K562 (cell line): Measurements from ENCODE around the gene RHBDD1. TPM values are rescaled to one million over a fixed set of nuclear protein-coding genes. Genes with fewer than 3 reads are reported as not detected.

Experiments used
- ATAC-seq: fragments of 200-7000 bp; cut with Tn5 transposase; 3 replicates; pipeline ENCODE4 v1.9.1; 2020; ENCODE audit warnings: moderate library complexity
- BruUV-seq: library from RNA; stranded (reverse); fragments of 400-500 nt; replicated peaks from 2 replicates; lab custom pipeline; 2021; lab: Mats Ljungman, UMichigan
- CTCF ChIA-PET: fragments of 300-600 bp; formaldehyde crosslinking; extraction: SDS; loops from one replicate; lab custom pipeline; 2021; ENCODE audit warnings: low intra/inter-chr PET ratio; lab: Yijun Ruan, JAX
- POLR2A ChIA-PET: fragments of 300-600, 350-650 bp; sonication (Branson Sonifier 250); formaldehyde crosslinking; extraction: SDS; loops from one replicate; lab custom pipeline; 2021; ENCODE audit warnings: antibody characterized with exemption, inconsistent platforms; lab: Yijun Ruan, JAX
- DNase-seq, 4 experiments: peaks; one replicate each; pipeline versions ENCODE4 v3.0.0 to v3.0.0-alpha.2; 2011 to 2018; ENCODE audit warnings: low spot score in 3 of 4, mixed read lengths in 3 of 4; ENCODE audit errors: extremely low read depth in 1 of 4
- FAIRE-seq: peaks from 2 replicates; lab custom pipeline; 2011; peaks lifted over from hg19 to GRCh38; lab: Jason Lieb, UNC
- H2AFZ ChIP-seq: 2 replicates; pipeline ENCODE4 v1.6.0; 2011; ENCODE audit warnings: low read depth, low read length, control low read depth, inconsistent platforms
- H3K27ac ChIP-seq: fragments of 200-600 bp; 3 replicates; pipeline ENCODE4 v1.8.0; 2011; ENCODE audit warnings: low read depth, mild to moderate bottlenecking, control low read depth, inconsistent platforms, low read length, moderate library complexity, mixed read lengths; ENCODE audit errors: extremely low read depth
- H3K27me3 ChIP-seq, 2 experiments: fragments of 300-600 bp in 1 of 2; 2 replicates in 1 of 2; 3 replicates in 1 of 2; pipeline versions ENCODE4 v1.6.0 to v1.8.0; 2011; ENCODE audit warnings: inconsistent platforms in 2 of 2, low read length in 2 of 2, mild to moderate bottlenecking in 1 of 2, mixed read lengths in 1 of 2, moderate library complexity in 1 of 2; ENCODE audit not compliant: control insufficient read depth in 2 of 2, insufficient read depth in 2 of 2
- H3K36me3 ChIP-seq: fragments of 300-600 bp; 3 replicates; pipeline ENCODE4 v1.8.0; 2011; ENCODE audit warnings: mild to moderate bottlenecking, low read length, inconsistent platforms; ENCODE audit not compliant: control insufficient read depth, insufficient read depth
- H3K4me1 ChIP-seq, 2 experiments: fragments of 200-600 bp in 1 of 2; replicated peaks in 1 of 2; 2 replicates in 1 of 2; 3 replicates in 1 of 2; pipeline versions ENCODE4 v1.5.1 to v1.8.0; 2011; ENCODE audit warnings: inconsistent platforms in 2 of 2, low read length in 2 of 2, mild to moderate bottlenecking in 1 of 2, mixed read lengths in 1 of 2, moderate library complexity in 1 of 2; ENCODE audit not compliant: control insufficient read depth in 2 of 2, insufficient read depth in 2 of 2
- H3K4me2 ChIP-seq: 2 replicates; pipeline ENCODE4 v1.6.1; 2011; ENCODE audit warnings: low read length, control low read depth, inconsistent platforms, mixed read lengths; ENCODE audit not compliant: insufficient read depth
- H3K4me3 ChIP-seq: fragments of 200-600 bp; sonication (generic), shearing (Covaris generic); 2 replicates; pipeline ENCODE4 v1.5.1; 2016; ENCODE audit warnings: control low read depth, inconsistent platforms
- H3K79me2 ChIP-seq: fragments of 200-600 bp; 3 replicates; pipeline ENCODE4 v1.8.0; 2011; ENCODE audit warnings: low read length, inconsistent platforms; ENCODE audit not compliant: control insufficient read depth, insufficient read depth
- H3K9ac ChIP-seq, 2 experiments: 2 replicates each; pipeline versions ENCODE4 v1.6.0 to v1.6.1; 2011; ENCODE audit warnings: low read depth in 2 of 2, low read length in 2 of 2, control low read depth in 1 of 2, inconsistent platforms in 1 of 2, mild to moderate bottlenecking in 1 of 2, mixed read lengths in 1 of 2; ENCODE audit not compliant: insufficient read depth in 1 of 2
- H3K9me1 ChIP-seq: one replicate; pipeline ENCODE4 v1.6.0; 2011; ENCODE audit warnings: inconsistent platforms, mild to moderate bottlenecking, low read length, moderate library complexity; ENCODE audit not compliant: control insufficient read depth, insufficient read depth
- H3K9me3 ChIP-seq: replicated peaks from 2 replicates; pipeline ENCODE4 v1.5.1; 2011; ENCODE audit warnings: low read depth, low read length, inconsistent platforms; ENCODE audit not compliant: control insufficient read depth, insufficient read depth
- H4K20me1 ChIP-seq: replicated peaks from 2 replicates; pipeline ENCODE4 v1.6.1; 2011; ENCODE audit warnings: low read length, inconsistent platforms, mixed read lengths; ENCODE audit not compliant: control insufficient read depth, insufficient read depth
- ARID3B ChIP-seq: fragments of 250-450 bp; sonication (Bioruptor Pico); IDR thresholded peaks from 2 replicates; pipeline ENCODE4 v1.4.0; 2020; ENCODE audit warnings: borderline replicate concordance
- ATF4 ChIP-seq: fragments of 450-650 bp; formaldehyde crosslinking; IDR thresholded peaks from 2 replicates; pipeline ENCODE4 v1.4.0; 2022; ENCODE audit warnings: mild to moderate bottlenecking, moderate library complexity
- BRD9 ChIP-seq: fragments of 450-650 bp; IDR thresholded peaks from 2 replicates; pipeline ENCODE4 v1.6.1; 2018; ENCODE audit warnings: low read depth; ENCODE audit not compliant: partially characterized antibody
- C11orf30 ChIP-seq: fragments of 450-650 bp; IDR thresholded peaks from 2 replicates; pipeline ENCODE4 v1.6.1; 2016; ENCODE audit warnings: low read depth, mild to moderate bottlenecking
- CBFA2T3 ChIP-seq: fragments of 450-650 bp; IDR thresholded peaks from 2 replicates; pipeline ENCODE4 v1.6.1; 2017
- CREM ChIP-seq: IDR thresholded peaks from 2 replicates; pipeline ENCODE4 v1.6.1; 2014; ENCODE audit warnings: antibody characterized with exemption, low read depth
- CTCFL ChIP-seq: IDR thresholded peaks from 2 replicates; pipeline ENCODE4 v1.6.1; 2011; ENCODE audit warnings: borderline replicate concordance, low read depth, mild to moderate bottlenecking, moderate library complexity, low read length; ENCODE audit not compliant: insufficient read depth, poor library complexity, severe bottlenecking
- HCFC1 ChIP-seq: IDR thresholded peaks from 2 replicates; pipeline ENCODE4 v1.6.1; 2012; ENCODE audit warnings: low read depth, low read length, improper control_type of control experiment
- NCOR1 ChIP-seq: fragments of 450-650 bp; IDR thresholded peaks from 2 replicates; pipeline ENCODE4 v1.6.1; 2016; ENCODE audit warnings: mild to moderate bottlenecking, moderate library complexity
- RFX1 ChIP-seq: fragments of 450-650 bp; IDR thresholded peaks from 2 replicates; pipeline ENCODE4 v1.6.1; 2016; ENCODE audit warnings: mild to moderate bottlenecking, moderate library complexity
- SMAD2 ChIP-seq: fragments of 150-350 bp; IDR thresholded peaks from 2 replicates; pipeline ENCODE4 v1.6.1; 2014; ENCODE audit warnings: low read depth, mild to moderate bottlenecking, low read length
- WGBS: fragments of 100-300 bp; shearing (Covaris generic); methylation state at CpG from one replicate; pipeline ENCODE4 v1.1.6; 2016; ENCODE audit warnings: low coverage, mixed read lengths; ENCODE audit not compliant: insufficient coverage; ENCODE audit errors: missing lambda C conversion rate; 5-methylcytosine and 5-hydroxymethylcytosine counted together
- in situ Hi-C: fragments of 300-500 bp; cut with MboI; formaldehyde crosslinking; loops from 4 replicates; pipeline ENCODE4 v1.15.0; 2018; ENCODE audit warnings: inconsistent platforms, mixed read lengths
- intact Hi-C: fragments of 100-400 bp; cut with micrococcal nuclease; formaldehyde crosslinking; loops from 2 replicates; pipeline ENCODE4 v1.14.2; 2022
- polyA plus RNA-seq, 8 experiments: library from polyadenylated mRNA; depleted of rRNA in 4 of 8; stranded (reverse) in 5 of 8; unstranded in 3 of 8; fragments of >200 nt; fragmentation: Nextera tagmentation in 2 of 8; fragmentation: Illumina TruSeq in 1 of 8; extraction: Ambion mirVana in 2 of 8; extraction: Trizol in 1 of 8; gene quantifications; 2 replicates each; pipeline versions ENCODE4 v1.2.1 to v1.2.3, GENCODE V29; 2011 to 2014; ENCODE audit warnings: inconsistent platforms in 1 of 8, missing spikeins in 1 of 8
- total RNA-seq, 7 experiments: library from RNA; depleted of rRNA in 6 of 7; stranded (reverse); fragments of >200 nt in 6 of 7; fragmentation: Illumina TruSeq in 2 of 7; extraction: Trizol in 2 of 7; gene quantifications; 2 replicates each; pipeline versions ENCODE4 v1.2.1 to v1.2.3, GENCODE V29; 2011 to 2021; ENCODE audit warnings: low replicate concordance in 1 of 7

Gene RHBDD1
- total and polyA plus RNA-seq, 9 of the 15 experiments (the other 6 are each of a cell fraction or from before 2014, with no cell fraction given) = 4.8 to 34.8 (median 15.6) TPM

- no peaks in the 10 kb centered on the region for H3K9me1 ChIP-seq
- peaks cover 6% of the 10 kb centered on the region; the same call in 2 of the 3 replicates for H3K36me3 ChIP-seq
- no peaks in the 10 kb centered on the region for H3K9me3 ChIP-seq
- 64% methylated on average over 1 of the region's 1 CpG for WGBS
- intact Hi-C loops = no loop called here
- DNase-seq (no peak), ATAC-seq (no peak), FAIRE-seq (no peak)
- in situ Hi-C loops = no loop called here
- H4K20me1 ChIP-seq = no peaks in the 10 kb centered on the region; the same call in 1 of the 2 replicates
- TF ChIP-seq RFX1 (peak; percentile 62), SMAD2 (no peak)
- CTCF ChIA-PET = no interaction called here
- BruUV-seq = no TSS peak
- H3K4me3 ChIP-seq = no peak overlapping the region
- H3K27me3 ChIP-seq = no peaks in the 10 kb centered on the region
- H3K27ac ChIP-seq = no peak overlapping the region
- peaks cover 52% of the 10 kb centered on the region for H3K79me2 ChIP-seq
- H3K4me2 ChIP-seq = no peak overlapping the region
- H3K9ac ChIP-seq = no peak overlapping the region
- POLR2A ChIA-PET = interaction anchor here (0.6 to 4.1 kb wide), 4 partner anchors 8 to 52 kb away, joined by 4 to 16 read pairs (median 7); partner anchors contain the start of gene RHBDD1
- peaks cover 3 to 7% of the 10 kb centered on the region in 2 experiments; a peak in 3 of 5 replicates for H3K4me1 ChIP-seq
- H2AFZ ChIP-seq = no peak overlapping the region
These were observed 11.2 kb downstream of the RHBDD1 start for GRCh38 chr2:226847090-226847489.

- 36% methylated on average over 2 of the region's 2 CpGs for WGBS
- no peak for TF ChIP-seq C11orf30
- TF ChIP-seq CBFA2T3 = no peak
- no peak for TF ChIP-seq BRD9
- TF ChIP-seq ATF4 = no peak
- no peak for TF ChIP-seq HCFC1
- no peak for TF ChIP-seq NCOR1
- no peak for TF ChIP-seq ARID3B
- TF ChIP-seq CREM = no peak
- no peak for TF ChIP-seq CTCFL
- no peak for TF ChIP-seq RFX1
These were observed 11.7 kb downstream of the RHBDD1 start for GRCh38 chr2:226847511-226847910.

More at GRCh38 chr2:226847511-226847910, 11.7 kb downstream of the RHBDD1 start:
- intact Hi-C loops (no loop called here), in situ Hi-C loops (no loop called here)
- Histone ChIP-seq H3K9me1 (no peaks in the 10 kb centered on the region), H3K27ac (no peak overlapping the region), H3K36me3 (peaks cover 6% of the 10 kb centered on the region; the same call in 2 of the 3 replicates), H3K4me1 (peaks cover 3 to 7% of the 10 kb centered on the region in 2 experiments; a peak in 3 of 5 replicates), H4K20me1 (no peaks in the 10 kb centered on the region; the same call in 1 of the 2 replicates), H3K4me2 (no peak overlapping the region), H3K79me2 (peaks cover 49% of the 10 kb centered on the region), H3K27me3 (no peaks in the 10 kb centered on the region), H2AFZ (no peak overlapping the region), H3K9me3 (no peaks in the 10 kb centered on the region), H3K4me3 (no peak overlapping the region), H3K9ac (no peak overlapping the region; a peak in 1 of 4 replicates)
- BruUV-seq = no TSS peak
- FAIRE-seq = peak; percentile 49
- peak; percentile 77 for ATAC-seq
- POLR2A ChIA-PET = interaction anchor here (2.5 to 4.1 kb wide), 3 partner anchors 8 to 12 kb away, joined by 6 to 16 read pairs (median 8); partner anchors contain the start of gene RHBDD1
- no peak for DNase-seq
- CTCF ChIA-PET = no interaction called here
